Astrocyte of the hippocampus (primary cell): ENCODE results near the gene JMJD1C.
A peak's percentile ranks its signal among the peaks of the same experiment; 100 is the strongest.
"Not testable (repeated sequence)": the region's sequence is repeated elsewhere in the genome, so short reads cannot be mapped to it uniquely, and the experiment has no call there.

ENCODE experiments used
- DNase-seq: peaks from one replicate; pipeline ENCODE4 v3.0.0; 2011; ENCODE audit warnings: low read depth, low spot score

Gene JMJD1C

DNA sequence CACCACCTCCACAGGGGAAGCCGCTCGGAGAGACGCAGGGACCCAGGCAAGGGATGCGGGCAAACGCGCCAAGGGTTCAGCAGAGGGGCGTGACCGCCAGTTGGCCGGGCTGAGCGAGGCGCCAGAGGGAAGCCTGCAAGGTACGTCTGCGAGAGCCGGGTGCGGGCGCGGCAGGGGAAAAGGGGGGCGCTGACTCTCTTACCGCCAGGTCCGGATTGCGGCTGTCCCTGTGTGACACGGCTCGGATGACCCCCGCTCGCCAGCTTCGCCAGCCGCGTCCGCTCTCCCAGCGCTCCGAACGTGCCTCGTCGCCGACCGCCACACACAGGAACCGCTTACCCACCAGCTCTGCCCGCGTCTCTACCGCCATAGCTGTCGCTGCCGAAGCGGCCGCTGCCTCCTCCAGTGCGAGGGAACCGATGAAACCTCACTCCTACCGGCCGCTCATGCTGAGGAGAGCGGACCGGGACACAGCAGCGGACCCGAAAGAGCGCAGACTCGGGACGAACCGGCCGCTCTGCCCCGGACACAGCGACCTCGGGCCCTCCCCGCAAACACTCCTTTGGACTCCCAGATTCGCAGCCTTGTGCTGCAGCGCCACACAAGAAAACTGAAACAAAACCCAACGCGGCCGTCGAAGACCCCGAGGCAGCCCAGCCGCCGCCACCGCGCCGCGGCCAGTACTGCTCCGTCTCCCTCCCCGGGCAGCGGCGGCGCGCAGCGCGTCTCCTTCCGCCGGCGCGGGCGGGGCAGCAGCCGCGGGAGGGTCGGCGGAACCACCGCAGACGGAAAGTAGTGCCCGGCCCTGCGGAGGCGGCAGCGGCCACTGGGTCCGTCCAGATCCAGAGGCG lies at the start of gene JMJD1C:
TSS of gene JMJD1C (minus strand) at position 685 of the 851 bp plus-strand sequence. CDS start at position 370, 315 bp downstream.
- DNase-seq: peak; percentile 94

DNA sequence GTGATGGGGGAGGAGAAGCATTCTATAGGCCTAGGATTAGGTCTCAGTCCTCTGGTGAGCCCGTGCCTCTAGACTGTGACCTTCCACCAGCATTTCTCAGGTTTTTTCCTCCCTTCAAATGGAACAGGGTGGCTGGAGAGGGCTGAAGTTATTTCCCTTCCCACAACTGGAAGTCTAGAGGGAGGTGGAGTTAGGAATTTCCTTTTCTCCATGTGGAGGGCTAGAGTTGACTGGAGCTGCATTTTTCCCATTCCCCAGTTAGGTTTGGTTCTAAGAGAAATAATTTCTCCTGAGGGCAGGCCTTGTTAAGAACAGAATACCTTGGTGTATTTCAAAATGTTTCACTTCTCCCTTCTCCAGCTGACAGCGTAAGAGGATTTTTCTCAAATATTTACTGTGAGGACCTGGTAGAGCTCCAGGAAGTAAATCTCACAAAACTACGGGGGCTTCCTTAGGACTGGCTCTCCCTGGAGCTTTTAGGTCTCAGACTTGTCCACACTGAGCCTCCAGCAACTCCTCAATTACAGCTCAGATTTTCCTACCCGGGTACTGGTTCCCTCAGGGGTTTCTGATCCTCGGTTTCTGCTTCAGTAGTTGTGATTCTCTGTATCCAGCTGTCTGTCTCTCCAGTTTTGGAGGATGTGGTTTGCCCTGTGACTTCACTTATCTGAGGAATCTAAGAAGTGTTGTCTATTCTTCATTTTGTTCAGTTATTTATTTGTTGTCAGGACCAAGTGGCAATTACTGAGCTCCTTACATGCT lies 49.4 kb upstream of the JMJD1C start:
- peak; percentile 46 for DNase-seq

DNA sequence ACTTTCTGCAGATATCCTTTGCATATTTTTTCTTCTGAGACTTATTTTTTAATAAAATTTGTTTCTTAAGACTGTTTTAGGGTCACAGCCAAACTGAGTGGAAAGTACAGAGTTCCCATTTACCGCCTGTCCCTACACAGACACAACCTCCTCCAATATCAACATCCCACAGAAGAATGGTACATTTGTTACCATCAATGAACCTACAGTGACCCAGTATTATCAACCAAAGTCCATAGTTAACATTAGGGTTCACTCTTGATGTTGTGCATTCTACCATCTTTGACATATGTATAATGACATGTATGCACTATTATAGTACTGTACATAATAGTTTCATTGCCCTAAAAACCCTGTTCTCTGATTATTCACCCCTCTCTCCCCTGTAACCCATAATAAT lies 40.8 kb upstream of the JMJD1C start:
- DNase-seq: no peak

DNA sequence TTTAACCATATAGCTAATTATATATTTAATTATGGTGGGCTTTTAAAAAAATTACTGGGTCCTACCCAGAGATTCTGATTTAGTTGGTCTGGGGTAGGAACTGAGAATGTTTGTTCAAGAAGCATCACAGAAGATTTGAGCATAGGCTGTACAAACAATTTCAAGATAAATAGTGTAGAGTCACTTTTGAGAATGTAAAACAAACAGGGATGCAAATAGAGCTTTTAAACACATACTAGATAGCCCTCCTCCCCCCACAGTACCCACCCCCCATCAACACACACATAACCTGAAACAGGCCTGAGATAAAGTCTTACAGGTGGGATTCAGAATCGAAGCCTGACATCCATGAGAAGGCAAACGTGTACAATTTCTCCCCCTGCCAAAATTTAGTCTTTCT lies 39.8 kb upstream of the JMJD1C start:
- DNase-seq: no peak

GRCh38 chr10:63504145-63504881 lies 38.5 kb upstream of the JMJD1C start:
- DNase-seq: peak; percentile 9

DNA sequence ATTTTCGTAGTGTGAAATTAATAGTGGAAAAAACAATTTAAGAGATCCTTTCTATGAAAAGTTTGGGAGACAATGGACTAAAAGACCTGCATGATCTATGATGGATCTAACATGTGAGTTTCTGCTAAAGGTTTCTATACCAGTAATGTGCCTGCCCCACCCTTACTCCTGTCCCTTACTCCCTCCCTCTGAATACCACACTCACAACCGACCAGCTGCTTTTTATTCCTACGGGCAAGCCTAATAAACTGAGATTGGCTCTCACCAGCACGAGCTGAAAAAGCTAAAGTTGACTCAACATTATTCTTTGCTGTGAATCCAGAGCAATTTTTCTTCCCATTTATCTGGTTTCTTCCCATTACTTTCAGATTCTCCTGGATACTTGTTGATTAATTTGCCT lies 37.6 kb upstream of the JMJD1C start:
- no peak for DNase-seq

- no peak for DNase-seq
These were observed 37.1 kb upstream of the JMJD1C start for GRCh38 chr10:63502832-63503231.

- DNase-seq: no peak
These were observed 36.2 kb upstream of the JMJD1C start for GRCh38 chr10:63501954-63502353.

- not testable (repeated sequence) for DNase-seq
These were observed 34.8 kb upstream of the JMJD1C start for GRCh38 chr10:63500551-63500950.

DNA sequence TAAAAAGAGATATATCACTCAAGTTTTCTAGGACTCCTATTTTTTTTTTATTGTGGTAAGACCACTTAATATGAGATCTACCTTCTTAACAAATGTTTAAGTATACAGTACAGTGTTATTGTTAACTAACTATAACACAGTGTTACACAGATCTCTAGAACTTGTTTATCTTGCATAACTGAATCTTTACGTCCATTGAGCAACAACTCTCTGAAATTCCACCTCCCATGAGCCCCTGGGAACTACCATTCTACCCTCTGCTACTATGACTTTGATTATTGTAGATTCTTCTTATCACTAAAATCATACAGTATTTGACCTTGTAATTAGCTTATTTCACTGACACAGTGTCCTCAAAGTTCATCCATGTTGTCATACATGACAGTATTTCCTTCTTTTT lies 32.9 kb upstream of the JMJD1C start:
- DNase-seq: no peak

GRCh38 chr10:63497321-63497720 lies 31.5 kb upstream of the JMJD1C start:
- DNase-seq: no peak

- no peak for DNase-seq
These were observed 30.8 kb upstream of the JMJD1C start for GRCh38 chr10:63496561-63496960.

- no peak for DNase-seq
These were observed 29.2 kb upstream of the JMJD1C start for GRCh38 chr10:63494951-63495350.

GRCh38 chr10:63493004-63493403 lies 27.2 kb upstream of the JMJD1C start:
- no peak for DNase-seq

GRCh38 chr10:63492317-63492690 lies 26.5 kb upstream of the JMJD1C start:
- not testable (repeated sequence) for DNase-seq

GRCh38 chr10:63491588-63492316 lies 26.0 kb upstream of the JMJD1C start:
- DNase-seq: peak; percentile 36

DNA sequence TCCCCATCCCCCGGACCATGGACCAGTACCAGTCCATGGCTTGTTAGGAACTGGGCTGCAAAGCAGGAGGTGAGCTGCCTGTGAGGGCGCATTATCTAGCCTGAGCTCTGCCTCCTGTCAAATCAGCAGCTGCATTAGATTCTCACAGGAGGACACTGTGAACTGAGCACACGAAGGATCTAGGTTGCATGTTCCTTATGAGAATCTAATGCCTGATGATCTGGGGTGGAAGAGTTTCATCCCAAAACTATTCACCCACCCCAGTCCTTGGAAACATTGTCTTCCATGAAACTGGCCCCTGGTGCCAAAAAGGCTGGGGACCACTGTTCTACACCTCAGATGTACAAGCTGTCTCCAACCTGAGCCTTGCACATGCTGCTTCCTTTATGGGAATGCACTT lies 24.1 kb upstream of the JMJD1C start:
- no peak for DNase-seq

- no peak for DNase-seq
These were observed 22.2 kb upstream of the JMJD1C start for GRCh38 chr10:63487990-63488389.

DNA sequence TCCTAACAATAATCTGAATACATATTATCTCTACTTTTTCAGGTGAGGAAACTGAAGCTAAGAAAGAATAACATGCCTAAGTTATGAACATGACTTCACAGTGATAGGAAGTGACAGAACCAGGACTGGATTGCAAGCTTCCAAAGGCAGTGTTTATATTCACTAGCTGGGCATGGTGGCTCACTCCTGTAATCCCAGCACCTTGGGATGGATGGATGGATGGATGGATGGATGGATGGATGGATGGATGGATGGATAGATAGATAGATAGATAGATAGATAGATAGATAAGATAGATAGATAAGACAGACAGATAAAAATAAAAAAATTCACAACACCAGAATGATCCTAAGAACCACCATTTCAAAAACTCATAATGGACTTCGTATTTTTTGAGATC lies 18.2 kb upstream of the JMJD1C start:
- no peak for DNase-seq

- DNase-seq: no peak
These were observed 16.1 kb upstream of the JMJD1C start for GRCh38 chr10:63481815-63482421.

DNA sequence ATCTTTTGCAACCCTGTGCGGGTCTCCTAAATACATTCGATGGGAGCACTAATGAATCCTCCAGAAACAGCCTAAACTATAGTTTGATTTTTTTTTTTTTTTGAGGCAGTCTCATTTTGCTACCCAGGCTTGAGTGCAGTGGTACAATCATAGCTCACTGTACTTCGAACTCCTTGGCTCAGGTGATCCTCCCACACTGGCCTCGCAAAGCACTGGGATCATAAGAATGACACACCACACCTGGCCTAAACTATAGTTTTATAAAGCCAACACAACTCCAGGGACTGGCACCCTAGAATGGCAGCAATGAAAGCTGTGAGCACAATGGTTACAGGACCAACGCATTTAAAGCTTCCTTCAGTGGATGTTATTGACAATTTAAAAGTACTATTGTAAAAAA lies 14.5 kb upstream of the JMJD1C start:
- no peak for DNase-seq
